Esophagus mucosa (tissue), 1 donor: ENCODE measurements around the gene TMSB10. TPM values are rescaled to one million over a fixed set of nuclear protein-coding genes. Genes with fewer than 3 reads are reported as not detected.

Source experiments
- ATAC-seq: fragments of 200-7000 bp; cut with Tn5 transposase; one replicate; pipeline ENCODE4 v1.9.1; 2020
- total RNA-seq: library from RNA; stranded (reverse); gene quantifications from one replicate; pipeline ENCODE4 v1.2.4, GENCODE V29; 2023
- donor health status: DM: yes; HTN: yes; CAD: no.

The TMSB10 gene
- total RNA-seq, 1 donor from 2014 or later: 1,660 TPM

- ATAC-seq: peak; percentile 32
Observed at GRCh38 chr2:84880645-84881521, 24.6 kb upstream of the TMSB10 start, which contains the start of gene TRABD2A. Gene TRABD2A, minus strand, starts transcription at chr2:84881084. Its CDS starts 45 bp downstream, at chr2:84881039.

- peak; percentile 72 for ATAC-seq
Observed at GRCh38 chr2:84881581-84882413, 23.7 kb upstream of the TMSB10 start.

- no peak for ATAC-seq
Observed at GRCh38 chr2:84882414-84882738, 23.1 kb upstream of the TMSB10 start.

GRCh38 chr2:84882775-84883550 lies 22.5 kb upstream of the TMSB10 start:
- ATAC-seq: no peak

- no peak for ATAC-seq
Observed at GRCh38 chr2:84884449-84884848, 21.0 kb upstream of the TMSB10 start.

GRCh38 chr2:84885111-84885510 lies 20.3 kb upstream of the TMSB10 start:
- no peak for ATAC-seq

GRCh38 chr2:84886791-84887190 lies 18.7 kb upstream of the TMSB10 start:
- no peak for ATAC-seq

- peak; percentile 76 for ATAC-seq
Observed at GRCh38 chr2:84888401-84889276, 16.8 kb upstream of the TMSB10 start.

- peak; percentile 17 for ATAC-seq
Observed at GRCh38 chr2:84889332-84889731, 16.1 kb upstream of the TMSB10 start.

GRCh38 chr2:84891355-84892010 lies 14.0 kb upstream of the TMSB10 start:
- no peak for ATAC-seq

GRCh38 chr2:84894131-84894586 lies 11.3 kb upstream of the TMSB10 start:
- peak; percentile 67 for ATAC-seq

- ATAC-seq: no peak
Observed at GRCh38 chr2:84894758-84895520, 10.5 kb upstream of the TMSB10 start.

- ATAC-seq: no peak
Observed at GRCh38 chr2:84896567-84896966, 8.9 kb upstream of the TMSB10 start.

GRCh38 chr2:84897773-84898172 lies 7.7 kb upstream of the TMSB10 start:
- no peak for ATAC-seq

GRCh38 chr2:84899304-84900204 lies 5.9 kb upstream of the TMSB10 start:
- ATAC-seq: no peak

- ATAC-seq: no peak
Observed at GRCh38 chr2:84900971-84901370, 4.5 kb upstream of the TMSB10 start.

- ATAC-seq: no peak
Observed at GRCh38 chr2:84901593-84902120, 3.8 kb upstream of the TMSB10 start.

GRCh38 chr2:84902526-84902925 lies 2.9 kb upstream of the TMSB10 start:
- ATAC-seq: no peak

- ATAC-seq: no peak
Observed at GRCh38 chr2:84904151-84904550, 1.3 kb upstream of the TMSB10 start.
